ENCODE data around the gene PLPPR5. TPM values are rescaled to one million over a fixed set of nuclear protein-coding genes. Genes with fewer than 3 reads are reported as not detected.

The PLPPR5 gene
- total RNA-seq, 1 donor from 2014 or later = 2.0 TPM

- Mint-ChIP-seq H3K9me3 (ENCODE audit: unreplicated experiment) (no peaks in the 10 kb centered on the region), H3K27me3 (ENCODE audit: unreplicated experiment) (no peaks in the 10 kb centered on the region), H3K4me1 (ENCODE audit: low read depth, unreplicated experiment) (no peaks in the 10 kb centered on the region), H3K36me3 (ENCODE audit: unreplicated experiment) (no peaks in the 10 kb centered on the region), H3K4me3 (ENCODE audit: unreplicated experiment) (no peak overlapping the region), H3K27ac (ENCODE audit: unreplicated experiment) (peak overlapping the region; percentile 43)
- DNase-seq = no peak
- TF ChIP-seq CTCF (IDR thresholded peaks at IDR 0.05; ENCODE audit: partially characterized antibody, unreplicated experiment) = no peak
These were observed 93.8 kb downstream of the PLPPR5 start for GRCh38 chr1:98910827-98911226.

GRCh38 chr1:98908980-98909379, 95.7 kb downstream of the PLPPR5 start:
- Mint-ChIP-seq H3K4me1 (ENCODE audit: low read depth, unreplicated experiment) (no peaks in the 10 kb centered on the region), H3K27ac (ENCODE audit: unreplicated experiment) (no peak overlapping the region), H3K9me3 (ENCODE audit: unreplicated experiment) (no peaks in the 10 kb centered on the region), H3K27me3 (ENCODE audit: unreplicated experiment) (no peaks in the 10 kb centered on the region), H3K36me3 (ENCODE audit: unreplicated experiment) (no peaks in the 10 kb centered on the region), H3K4me3 (ENCODE audit: unreplicated experiment) (no peak overlapping the region)
- no peak for DNase-seq
- TF ChIP-seq CTCF (IDR thresholded peaks at IDR 0.05; ENCODE audit: partially characterized antibody, unreplicated experiment) = no peak

- TF ChIP-seq CTCF (IDR thresholded peaks at IDR 0.05; ENCODE audit: partially characterized antibody, unreplicated experiment) = no peak
- Mint-ChIP-seq H3K27me3 (ENCODE audit: unreplicated experiment) (no peaks in the 10 kb centered on the region), H3K36me3 (ENCODE audit: unreplicated experiment) (no peaks in the 10 kb centered on the region), H3K27ac (ENCODE audit: unreplicated experiment) (no peak overlapping the region), H3K4me3 (ENCODE audit: unreplicated experiment) (no peak overlapping the region), H3K4me1 (ENCODE audit: low read depth, unreplicated experiment) (no peaks in the 10 kb centered on the region), H3K9me3 (ENCODE audit: unreplicated experiment) (no peaks in the 10 kb centered on the region)
- DNase-seq = no peak
These were observed 97.9 kb downstream of the PLPPR5 start for GRCh38 chr1:98906809-98907208.

- Mint-ChIP-seq H3K4me3 (ENCODE audit: unreplicated experiment) (no peak overlapping the region), H3K27ac (ENCODE audit: unreplicated experiment) (no peak overlapping the region), H3K4me1 (ENCODE audit: low read depth, unreplicated experiment) (no peaks in the 10 kb centered on the region), H3K9me3 (ENCODE audit: unreplicated experiment) (no peaks in the 10 kb centered on the region), H3K36me3 (ENCODE audit: unreplicated experiment) (no peaks in the 10 kb centered on the region), H3K27me3 (ENCODE audit: unreplicated experiment) (no peaks in the 10 kb centered on the region)
- no peak for TF ChIP-seq CTCF (IDR thresholded peaks at IDR 0.05; ENCODE audit: partially characterized antibody, unreplicated experiment)
- DNase-seq = no peak
These were observed 98.3 kb downstream of the PLPPR5 start for GRCh38 chr1:98906361-98906760.

GRCh38 chr1:98904684-98905083, 100.0 kb downstream of the PLPPR5 start:
- H3K36me3 Mint-ChIP-seq (ENCODE audit: unreplicated experiment) = no peaks in the 10 kb centered on the region
- H3K27ac Mint-ChIP-seq (ENCODE audit: unreplicated experiment) = no peak overlapping the region
- no peak for DNase-seq
- TF ChIP-seq CTCF (IDR thresholded peaks at IDR 0.05; ENCODE audit: partially characterized antibody, unreplicated experiment) = no peak
- H3K9me3 Mint-ChIP-seq (ENCODE audit: unreplicated experiment) = no peaks in the 10 kb centered on the region
- no peaks in the 10 kb centered on the region for H3K4me1 Mint-ChIP-seq (ENCODE audit: low read depth, unreplicated experiment)
- no peak overlapping the region for H3K4me3 Mint-ChIP-seq (ENCODE audit: unreplicated experiment)
- H3K27me3 Mint-ChIP-seq (ENCODE audit: unreplicated experiment) = no peaks in the 10 kb centered on the region
